HG02759 (cell line): Measurements from ENCODE around the gene GDF7.

ENCODE experiments used
- ATAC-seq: cut with Tn5 transposase; IDR thresholded peaks from one replicate; pipeline ENCODE4 v1.9.1; 2021; ENCODE audit warnings: mild to moderate bottlenecking, moderate library complexity; ENCODE audit not compliant: unreplicated experiment

GDF7 gene

GRCh38 chr2:20643060-20643459 is 23.9 kb upstream of the GDF7 start:
- no peak for ATAC-seq

GRCh38 chr2:20643826-20644225 is 23.1 kb upstream of the GDF7 start:
- no peak for ATAC-seq

- no peak for ATAC-seq
Observed at GRCh38 chr2:20645301-20645701, 21.6 kb upstream of the GDF7 start.

GRCh38 chr2:20645761-20646160 is 21.2 kb upstream of the GDF7 start:
- no peak for ATAC-seq

DNA sequence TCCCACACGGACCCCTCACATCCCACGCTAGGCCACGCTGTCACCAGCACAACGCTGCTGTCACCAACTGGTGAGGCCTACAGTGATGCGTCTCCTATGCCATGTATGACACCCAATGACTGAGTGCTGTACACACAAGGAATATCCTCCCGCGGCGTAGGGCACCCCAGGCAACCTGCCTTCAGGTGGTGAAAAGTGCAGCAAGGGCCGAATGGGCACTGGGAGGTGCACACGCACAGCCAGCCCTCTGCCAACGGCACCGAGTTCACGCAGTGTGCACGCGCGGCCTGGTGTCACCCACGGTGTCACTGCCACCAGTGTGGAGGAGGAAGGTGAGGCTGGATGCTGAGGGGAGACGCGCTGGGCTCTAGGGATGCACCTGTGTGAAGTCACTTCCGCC is 20.5 kb upstream of the GDF7 start:
- ATAC-seq: no peak

GRCh38 chr2:20647211-20647610 is 19.7 kb upstream of the GDF7 start:
- ATAC-seq: no peak

GRCh38 chr2:20647738-20648137 is 19.2 kb upstream of the GDF7 start:
- ATAC-seq: no peak

- no peak for ATAC-seq
Observed at GRCh38 chr2:20648206-20648605, 18.7 kb upstream of the GDF7 start.

DNA sequence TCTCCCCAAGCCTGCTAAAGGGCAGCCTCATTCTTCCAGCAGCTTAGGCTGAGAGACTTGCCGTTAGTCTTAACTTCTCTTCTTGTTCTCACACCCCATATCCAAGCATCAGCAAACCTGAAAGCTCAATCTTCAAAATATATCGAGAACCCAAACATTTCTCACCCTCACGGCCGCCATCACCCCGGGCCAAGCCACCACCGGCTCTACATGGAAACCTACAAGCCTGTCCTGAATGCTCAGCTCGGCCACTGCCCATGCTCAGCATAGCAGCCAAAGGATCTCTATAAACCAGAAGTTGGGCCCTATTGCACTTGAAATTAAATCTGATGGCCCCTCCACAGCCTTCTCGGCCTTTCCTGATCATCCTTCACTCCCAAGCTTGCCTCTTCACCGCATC is 18.1 kb upstream of the GDF7 start:
- no peak for ATAC-seq

DNA sequence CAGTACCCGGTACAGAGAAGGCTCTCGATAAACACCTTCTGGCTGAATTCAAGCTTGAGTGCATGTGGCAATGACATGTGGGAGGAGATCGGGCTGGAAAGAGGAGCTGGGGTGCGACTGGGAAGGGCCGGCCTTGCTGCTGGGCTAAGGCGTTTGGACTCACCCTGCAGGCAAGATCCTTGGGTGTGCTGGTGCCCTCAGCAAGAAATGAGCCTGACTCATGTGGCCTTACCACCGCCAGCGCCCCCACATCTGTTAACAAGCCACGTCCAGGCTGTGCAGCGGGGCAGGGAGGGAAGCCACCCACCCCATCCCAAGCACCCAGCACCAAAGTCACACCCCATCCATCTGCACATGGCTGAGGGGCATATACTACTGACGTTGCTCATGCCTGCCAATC is 17.4 kb upstream of the GDF7 start:
- ATAC-seq: no peak

DNA sequence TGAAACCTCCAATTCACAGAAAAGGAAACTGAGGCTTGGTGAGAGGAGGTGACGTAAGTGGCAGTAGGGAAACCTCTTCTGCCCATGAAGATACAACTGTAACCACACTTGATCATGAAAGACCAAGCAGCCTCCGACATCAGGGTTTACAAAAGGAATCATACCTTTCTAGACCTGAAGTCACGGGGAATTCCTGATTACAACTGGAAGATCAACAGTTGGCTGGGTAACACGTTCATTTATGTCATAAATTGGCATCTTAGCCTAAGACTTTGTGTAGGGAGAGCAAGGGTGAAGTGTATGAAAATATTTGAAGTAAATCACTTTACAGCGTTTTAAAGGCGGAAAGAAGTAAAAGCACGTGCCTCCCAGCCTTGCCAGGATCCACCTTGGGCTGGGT is 17.0 kb upstream of the GDF7 start:
- no peak for ATAC-seq

GRCh38 chr2:20650393-20650876 is 16.5 kb upstream of the GDF7 start:
- no peak for ATAC-seq

DNA sequence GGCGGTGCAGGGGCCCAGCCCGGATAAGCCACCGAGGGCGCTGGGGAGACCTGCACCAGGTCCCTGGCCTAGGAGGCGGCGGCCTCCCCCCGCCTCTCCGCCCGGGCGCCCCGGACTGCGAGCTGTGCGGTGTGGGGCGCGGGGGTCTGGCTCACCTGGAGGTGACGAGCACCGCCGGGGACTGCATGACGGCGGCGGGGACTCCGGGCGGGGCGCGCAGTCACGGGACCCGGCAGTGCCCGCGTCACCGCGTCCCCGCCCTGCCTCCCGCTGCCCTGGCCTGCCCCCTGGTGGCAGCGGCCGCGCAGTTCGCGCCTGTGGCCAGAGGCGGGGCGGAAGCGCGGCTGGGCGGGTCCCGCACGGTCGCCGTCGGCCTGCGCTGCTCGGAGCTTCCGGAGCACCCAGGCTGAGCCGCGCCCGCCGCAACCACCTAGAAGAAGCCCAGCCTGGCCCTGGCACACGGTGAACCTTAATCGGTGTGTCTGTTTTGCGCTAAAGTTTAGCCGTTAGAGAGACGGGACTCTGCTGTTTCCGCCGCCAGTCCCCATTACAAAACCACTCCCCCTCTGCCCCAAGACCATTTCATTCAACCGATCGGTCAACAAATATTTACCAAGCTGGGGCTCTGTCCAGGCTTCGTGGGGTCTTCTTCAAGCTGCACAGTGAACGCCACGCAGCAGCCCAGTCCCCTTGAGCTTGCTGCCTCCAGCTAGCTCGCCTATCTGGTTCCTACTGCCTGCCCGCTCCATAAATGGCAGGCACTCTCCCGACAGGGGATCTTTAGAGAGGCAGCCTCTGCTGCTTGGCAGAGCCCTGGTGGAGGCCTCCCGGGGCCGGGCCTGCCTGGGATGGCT is 15.8 kb upstream of the GDF7 start, which contains the start of gene HS1BP3:
TSS of gene HS1BP3 (minus strand) at position 222 of the 854 bp plus-strand sequence. CDS start at position 187, 35 bp downstream.
- peak; percentile 96 for ATAC-seq

- no peak for ATAC-seq
Observed at GRCh38 chr2:20651731-20652099, 15.2 kb upstream of the GDF7 start.

- no peak for ATAC-seq
Observed at GRCh38 chr2:20652141-20652540, 14.8 kb upstream of the GDF7 start.

GRCh38 chr2:20652673-20653575 is 14.0 kb upstream of the GDF7 start:
- no peak for ATAC-seq

- ATAC-seq: no peak
Observed at GRCh38 chr2:20653695-20654534, 13.0 kb upstream of the GDF7 start.

DNA sequence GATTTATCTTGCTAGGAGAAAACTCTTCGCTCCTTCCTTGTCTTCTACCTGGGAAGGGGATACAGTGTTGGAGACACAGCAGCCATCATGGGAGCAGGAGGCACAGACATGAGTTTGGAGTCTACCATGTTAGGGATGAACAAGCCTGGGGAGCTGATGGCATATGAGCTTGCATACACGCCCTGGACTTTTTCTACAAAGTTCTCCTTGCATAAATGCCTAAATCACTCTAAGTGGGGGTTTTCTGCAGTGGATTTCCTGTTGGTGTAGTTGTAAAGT is 12.5 kb upstream of the GDF7 start:
- no peak for ATAC-seq

- no peak for ATAC-seq
Observed at GRCh38 chr2:20656561-20656960, 10.4 kb upstream of the GDF7 start.

DNA sequence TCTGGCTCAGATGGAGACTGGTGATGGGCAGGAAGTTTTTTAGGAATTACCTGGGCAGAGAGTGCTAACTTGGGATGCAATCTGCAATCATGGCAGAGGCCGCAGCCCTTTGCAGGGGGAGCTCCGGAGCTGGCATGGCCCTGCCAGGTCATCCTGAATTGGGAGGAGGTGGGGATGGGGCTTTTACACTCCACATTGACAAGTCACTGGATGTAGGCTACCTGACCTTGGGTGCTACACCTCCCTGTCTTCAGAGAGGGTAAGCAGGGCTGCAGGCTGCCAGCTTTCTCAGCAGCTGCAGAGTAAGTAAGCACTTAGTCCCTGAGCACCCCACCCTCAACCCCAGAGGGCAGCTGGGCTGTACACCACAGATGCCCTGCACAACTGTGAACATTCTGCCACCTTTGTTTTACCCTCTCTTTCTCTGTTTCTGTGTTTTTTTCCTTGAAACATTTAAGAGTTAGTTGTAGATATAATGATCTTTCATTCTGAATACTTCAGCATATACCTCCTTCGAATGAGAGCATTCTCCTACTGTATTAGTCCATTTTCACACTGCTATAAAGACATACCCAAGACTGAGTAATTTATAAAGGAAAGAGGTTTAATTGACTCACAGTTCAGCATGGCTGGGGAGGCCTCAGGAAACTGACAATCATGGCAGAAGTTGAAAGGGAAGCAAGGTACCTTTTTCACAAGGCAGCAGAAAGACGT is 9.3 kb upstream of the GDF7 start:
- ATAC-seq: no peak
